Keratinocyte (primary cell): ENCODE data around the gene ADAMTSL4. TPM values are rescaled to one million over a fixed set of nuclear protein-coding genes. Genes with fewer than 3 reads are reported as not detected.

Source experiments
- DNase-seq: peaks from one replicate; pipeline ENCODE4 v3.0.0-alpha.2; 2011; ENCODE audit warnings: low read depth, missing footprints, low spot score
- FAIRE-seq: peaks from 2 replicates; lab custom pipeline; 2011; peaks lifted over from hg19 to GRCh38; lab: Jason Lieb, UNC
- H2AFZ ChIP-seq: 2 replicates; pipeline ENCODE4 v1.6.0; 2012; ENCODE audit warnings: low read length, control low read depth, inconsistent platforms; ENCODE audit not compliant: control insufficient read depth
- H3K27ac ChIP-seq: 2 replicates; pipeline ENCODE4 v1.5.1; 2011; ENCODE audit warnings: low read length; ENCODE audit not compliant: control insufficient read depth, insufficient read depth
- H3K27me3 ChIP-seq: 3 replicates; pipeline ENCODE4 v1.6.0; 2011; ENCODE audit warnings: low read length; ENCODE audit not compliant: control insufficient read depth, insufficient read depth; ENCODE audit errors: extremely low read depth
- H3K36me3 ChIP-seq, 2 experiments: 2 replicates in 1 of 2; 3 replicates in 1 of 2; pipeline ENCODE4 v1.5.1; 2011; ENCODE audit warnings: low read length in 2 of 2, mild to moderate bottlenecking in 1 of 2; ENCODE audit not compliant: control insufficient read depth in 2 of 2, insufficient read depth in 2 of 2; ENCODE audit errors: extremely low read depth in 1 of 2
- H3K4me1 ChIP-seq: 3 replicates; pipeline ENCODE4 v1.5.1; 2011; ENCODE audit warnings: low read length; ENCODE audit not compliant: control insufficient read depth, insufficient read depth; ENCODE audit errors: extremely low read depth
- H3K4me2 ChIP-seq: 3 replicates; pipeline ENCODE4 v1.6.0; 2011; ENCODE audit warnings: low read depth, low read length; ENCODE audit not compliant: control insufficient read depth, insufficient read depth; ENCODE audit errors: extremely low read depth
- H3K4me3 ChIP-seq, 3 experiments: fragments of 200-600 bp in 1 of 3; sonication (generic) in 1 of 3; 2 replicates in 2 of 3; 3 replicates in 1 of 3; pipeline ENCODE4 v1.5.1; 2011 to 2016; ENCODE audit warnings: low read length in 3 of 3, mild to moderate bottlenecking in 3 of 3, control low read depth in 2 of 3, inconsistent platforms in 1 of 3, low read depth in 1 of 3, mixed read lengths in 1 of 3, mixed run types in 1 of 3, moderate library complexity in 1 of 3; ENCODE audit not compliant: control insufficient read depth in 2 of 3, insufficient read depth in 2 of 3; ENCODE audit errors: extremely low read depth in 1 of 3
- H3K79me2 ChIP-seq: 2 replicates; pipeline ENCODE4 v1.6.0; 2012; ENCODE audit warnings: low read length; ENCODE audit not compliant: control insufficient read depth, insufficient read depth
- H3K9ac ChIP-seq: 3 replicates; pipeline ENCODE4 v1.6.0; 2011; ENCODE audit warnings: low read length; ENCODE audit not compliant: control insufficient read depth, insufficient read depth; ENCODE audit errors: extremely low read depth
- H3K9me1 ChIP-seq: 3 replicates; pipeline ENCODE4 v1.6.0; 2011; ENCODE audit warnings: low read length; ENCODE audit not compliant: control insufficient read depth, insufficient read depth; ENCODE audit errors: extremely low read depth
- H3K9me3 ChIP-seq: 2 replicates; pipeline ENCODE4 v1.5.1; 2012; ENCODE audit warnings: low read depth, low read length; ENCODE audit not compliant: control insufficient read depth
- H4K20me1 ChIP-seq: 3 replicates; pipeline ENCODE4 v1.6.0; 2011; ENCODE audit warnings: low read length; ENCODE audit not compliant: control insufficient read depth, insufficient read depth; ENCODE audit errors: extremely low read depth
- CTCF ChIP-seq, 3 experiments: IDR thresholded peaks in 1 of 3; conservative IDR thresholded peaks in 1 of 3; optimal IDR thresholded peaks in 1 of 3; 2 replicates in 2 of 3; 3 replicates in 1 of 3; pipeline versions ENCODE3 to v1.5.1; 2011; ENCODE audit warnings: low read length in 3 of 3, mild to moderate bottlenecking in 3 of 3, moderate library complexity in 2 of 3, control low read depth in 1 of 3, inconsistent platforms in 1 of 3; ENCODE audit not compliant: insufficient read depth in 2 of 3; ENCODE audit errors: extremely low read depth in 1 of 3
- EZH2 ChIP-seq: IDR thresholded peaks from one replicate; pipeline ENCODE4 v1.6.1; 2012; ENCODE audit warnings: inconsistent platforms, mild to moderate bottlenecking, low read length, moderate library complexity
- dilution Hi-C: fragments of 300-500 bp; cut with MboI; formaldehyde crosslinking; loops from one replicate; pipeline ENCODE4 v1.7.0; 2020; ENCODE audit warnings: low sequenced_read_pairs; ENCODE audit not compliant: extremely low pct_ligation_motif_present
- polyA plus RNA-seq, 5 experiments: library from polyadenylated mRNA; depleted of rRNA in 3 of 5; stranded (reverse) in 3 of 5; stranded (forward) in 1 of 5; unstranded in 1 of 5; fragments of >200 nt; gene quantifications; 1 replicate in 1 of 5; 2 replicates in 3 of 5; 3 replicates in 1 of 5; pipeline versions ENCODE4 v1.2.1 to v1.2.3, GENCODE V29; 2011 to 2012; ENCODE audit warnings: missing spikeins in 2 of 5, low read depth in 1 of 5, low replicate concordance in 1 of 5

Gene ADAMTSL4
- polyA plus RNA-seq, 1 donor (not counting 4 experiments of a cell fraction or from before 2014, with no cell fraction given), result 7.0 TPM

GRCh38 chr1:150553392-150554085, 4.3 kb downstream of the ADAMTSL4 start:
- no peaks in the 10 kb centered on the region for H3K27me3 ChIP-seq
- H3K4me2 ChIP-seq, result no peak overlapping the region
- no peaks in the 10 kb centered on the region for H4K20me1 ChIP-seq
- no peaks in the 10 kb centered on the region for H3K79me2 ChIP-seq
- H3K27ac ChIP-seq, result no peak overlapping the region
- DNase-seq (no peak), FAIRE-seq (no peak)
- no peaks in the 10 kb centered on the region for H3K9me1 ChIP-seq
- H2AFZ ChIP-seq, result no peak overlapping the region
- TF ChIP-seq CTCF (optimal IDR thresholded peaks at IDR 0.05 in 1 of 3, IDR thresholded peaks at IDR 0.05 in 1 of 3, conservative IDR thresholded peaks at IDR 0.05 in 1 of 3; ENCODE audit: extremely low read depth in 1 of 3, insufficient read depth in 2 of 3, low read length in 3 of 3) (no peak), EZH2 (no peak)
- no peak overlapping the region for H3K9ac ChIP-seq
- dilution Hi-C loops, result no loop called here
- H3K9me3 ChIP-seq, result no peaks in the 10 kb centered on the region
- H3K4me1 ChIP-seq, result peaks cover 16% of the 10 kb centered on the region
- H3K36me3 ChIP-seq, result peaks cover 0 to 1% of the 10 kb centered on the region in 2 experiments
- H3K4me3 ChIP-seq, result no peak overlapping the region

GRCh38 chr1:150554086-150554452, 4.9 kb downstream of the ADAMTSL4 start:
- no peak overlapping the region for H3K4me3 ChIP-seq
- FAIRE-seq, result no peak
- dilution Hi-C loops, result no loop called here
- peaks cover 0 to 1% of the 10 kb centered on the region in 2 experiments for H3K36me3 ChIP-seq
- H3K9me3 ChIP-seq, result no peaks in the 10 kb centered on the region
- no peak overlapping the region for H3K9ac ChIP-seq
- no peak overlapping the region for H2AFZ ChIP-seq
- no peak for TF ChIP-seq EZH2
- TF ChIP-seq CTCF (optimal IDR thresholded peaks at IDR 0.05 in 1 of 3, IDR thresholded peaks at IDR 0.05 in 1 of 3, conservative IDR thresholded peaks at IDR 0.05 in 1 of 3; ENCODE audit: extremely low read depth in 1 of 3, insufficient read depth in 2 of 3, low read length in 3 of 3), result no peak
- H3K4me1 ChIP-seq, result peaks cover 15% of the 10 kb centered on the region
- H3K9me1 ChIP-seq, result no peaks in the 10 kb centered on the region
- DNase-seq, result no peak
- H3K79me2 ChIP-seq, result no peaks in the 10 kb centered on the region
- no peaks in the 10 kb centered on the region for H3K27me3 ChIP-seq
- no peaks in the 10 kb centered on the region for H4K20me1 ChIP-seq
- no peak overlapping the region for H3K27ac ChIP-seq
- H3K4me2 ChIP-seq, result no peak overlapping the region
